GM19372 (cell line): ENCODE data around the gene PSMG4.

Experiments used
- ATAC-seq: cut with Tn5 transposase; IDR thresholded peaks from one replicate; pipeline ENCODE4 v1.9.1; 2021; ENCODE audit warnings: mild to moderate bottlenecking, low read depth, moderate library complexity; ENCODE audit not compliant: unreplicated experiment

Gene PSMG4

GRCh38 chr6:3272911-3273547 is 14.3 kb downstream of the PSMG4 start:
- no peak for ATAC-seq

- ATAC-seq, result no peak
Observed at GRCh38 chr6:3273707-3274521, 15.2 kb downstream of the PSMG4 start.

- no peak for ATAC-seq
Observed at GRCh38 chr6:3276174-3277167, 17.7 kb downstream of the PSMG4 start.

GRCh38 chr6:3277251-3277650 is 18.5 kb downstream of the PSMG4 start:
- ATAC-seq, result no peak

GRCh38 chr6:3277851-3278416 is 19.2 kb downstream of the PSMG4 start:
- ATAC-seq, result no peak

GRCh38 chr6:3278691-3279090 is 19.9 kb downstream of the PSMG4 start:
- no peak for ATAC-seq

- ATAC-seq, result no peak
Observed at GRCh38 chr6:3280091-3280490, 21.3 kb downstream of the PSMG4 start.

GRCh38 chr6:3280866-3281465 is 22.2 kb downstream of the PSMG4 start:
- no peak for ATAC-seq

GRCh38 chr6:3281631-3282475 is 23.1 kb downstream of the PSMG4 start:
- ATAC-seq, result no peak

GRCh38 chr6:3282476-3283236 is 23.9 kb downstream of the PSMG4 start:
- ATAC-seq, result no peak

- no peak for ATAC-seq
Observed at GRCh38 chr6:3283241-3283640, 24.5 kb downstream of the PSMG4 start.

GRCh38 chr6:3283641-3284435 is 25.1 kb downstream of the PSMG4 start:
- ATAC-seq, result no peak

- ATAC-seq, result no peak
Observed at GRCh38 chr6:3284436-3284876, 25.7 kb downstream of the PSMG4 start.

GRCh38 chr6:3285049-3285639 is 26.4 kb downstream of the PSMG4 start:
- ATAC-seq, result no peak

- no peak for ATAC-seq
Observed at GRCh38 chr6:3285732-3286131, 27.0 kb downstream of the PSMG4 start.

GRCh38 chr6:3286641-3287171 is 28.0 kb downstream of the PSMG4 start:
- no peak for ATAC-seq

- ATAC-seq, result no peak
Observed at GRCh38 chr6:3287308-3287707, 28.6 kb downstream of the PSMG4 start.
